GM12875 (cell line): ENCODE data around the gene ZNF655.

Experiments used
- H3K4me3 ChIP-seq: one replicate; pipeline ENCODE4 v1.5.1; 2011; ENCODE audit warnings: low read depth, low read length, control low read depth
- CTCF ChIP-seq: IDR thresholded peaks from 2 replicates; pipeline ENCODE4 v1.5.1; 2011; ENCODE audit warnings: low read depth, mild to moderate bottlenecking, control low read depth, inconsistent platforms, low read length, moderate library complexity, borderline replicate concordance; ENCODE audit not compliant: insufficient read depth

Gene ZNF655

DNA sequence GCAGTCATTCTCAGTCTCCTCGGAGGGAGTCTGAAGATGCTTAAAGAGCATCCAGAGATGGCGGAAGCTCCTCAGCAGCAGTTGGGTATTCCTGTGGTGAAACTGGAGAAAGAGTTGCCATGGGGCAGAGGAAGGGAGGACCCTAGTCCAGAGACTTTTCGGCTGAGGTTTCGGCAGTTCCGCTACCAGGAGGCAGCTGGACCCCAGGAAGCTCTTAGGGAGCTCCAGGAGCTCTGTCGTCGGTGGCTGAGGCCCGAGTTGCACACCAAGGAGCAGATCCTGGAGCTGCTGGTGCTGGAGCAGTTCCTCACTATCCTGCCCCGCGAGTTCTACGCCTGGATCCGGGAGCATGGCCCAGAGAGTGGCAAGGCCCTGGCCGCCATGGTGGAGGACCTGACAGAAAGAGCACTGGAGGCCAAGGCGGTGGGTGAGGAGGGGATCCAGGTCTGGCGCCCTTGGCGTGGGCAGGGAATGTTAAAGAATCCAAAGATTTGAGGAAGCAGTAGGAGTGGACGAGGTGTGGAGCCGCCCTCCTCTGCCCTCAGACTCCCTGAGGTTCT is 61.2 kb downstream of the ZNF655 start:
- no peak for TF ChIP-seq CTCF

GRCh38 chr7:99621271-99621670 is 62.8 kb downstream of the ZNF655 start:
- no peak for TF ChIP-seq CTCF
- H3K4me3 ChIP-seq, result no peak overlapping the region

More for the DNA sequence above, 61.2 kb downstream of the ZNF655 start:
- H3K4me3 ChIP-seq, result no peak overlapping the region

DNA sequence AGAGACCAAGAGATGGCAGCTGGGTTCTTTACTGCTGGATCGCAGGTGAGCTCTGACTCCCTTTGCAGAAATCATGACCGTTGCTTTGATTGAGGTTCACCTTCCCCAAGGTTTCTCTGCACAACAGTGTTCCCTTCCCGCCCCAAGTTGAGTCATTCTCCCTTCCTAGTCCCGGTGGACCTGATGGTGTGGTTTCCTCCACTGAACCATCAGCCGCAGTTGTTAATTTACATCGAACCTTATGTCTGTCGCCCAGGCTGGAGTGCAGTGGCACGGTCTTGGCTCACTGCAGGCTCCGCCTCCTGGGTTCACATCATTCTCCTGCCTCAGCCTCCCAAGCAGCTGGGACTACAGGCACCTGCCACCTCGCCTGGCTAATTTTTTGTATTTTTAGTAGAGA is 64.2 kb downstream of the ZNF655 start:
- no peak overlapping the region for H3K4me3 ChIP-seq

DNA sequence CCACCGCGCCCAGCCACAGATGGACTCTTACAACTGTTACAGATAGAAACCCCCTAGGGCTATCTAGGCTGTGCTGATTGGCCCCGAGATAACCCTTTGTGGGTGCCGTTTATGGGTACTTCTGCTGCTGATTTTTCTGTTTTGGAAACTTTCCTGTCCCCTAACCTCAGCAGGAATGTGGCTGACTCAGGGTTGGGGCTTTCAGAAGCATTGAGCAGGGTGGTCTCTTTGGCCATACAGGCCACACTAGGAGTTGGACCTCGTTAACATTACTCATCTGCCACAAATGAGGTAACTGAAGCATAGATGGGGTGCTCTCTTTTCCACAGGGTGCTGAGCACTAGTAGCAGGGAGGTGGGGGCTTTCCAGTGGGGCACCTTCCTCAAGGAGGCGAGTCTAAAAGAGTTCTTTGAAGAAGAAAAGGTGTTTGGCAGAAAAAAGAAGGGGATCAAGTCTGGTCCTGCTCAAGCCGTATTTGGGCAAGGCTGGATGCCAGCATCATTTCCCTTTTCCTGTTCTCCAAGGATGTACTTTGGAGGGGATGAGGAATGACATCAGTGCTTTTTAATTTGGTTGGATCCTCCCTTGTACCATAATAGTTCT is 64.8 kb downstream of the ZNF655 start:
- H3K4me3 ChIP-seq, result no peak overlapping the region
- no peak for TF ChIP-seq CTCF

More for the DNA sequence above, 64.2 kb downstream of the ZNF655 start:
- no peak for TF ChIP-seq CTCF

- TF ChIP-seq CTCF, result no peak
- H3K4me3 ChIP-seq, result no peak overlapping the region
Measured at GRCh38 chr7:99623702-99624447, 65.4 kb downstream of the ZNF655 start.

- TF ChIP-seq CTCF, result no peak
- H3K4me3 ChIP-seq, result no peak overlapping the region
Measured at GRCh38 chr7:99624484-99624883, 66.0 kb downstream of the ZNF655 start.

GRCh38 chr7:99625321-99625720 is 66.9 kb downstream of the ZNF655 start:
- no peak for TF ChIP-seq CTCF
- H3K4me3 ChIP-seq, result no peak overlapping the region
